ENCODE measurements around the gene TNC. TPM values are rescaled to one million over a fixed set of nuclear protein-coding genes. Genes with fewer than 3 reads are reported as not detected.

The TNC gene
- total RNA-seq, 1 donor from 2014 or later, result not detected

GRCh38 chr9:115058684-115059315 is 59.2 kb downstream of the TNC start:
- DNase-seq (no peak), ATAC-seq (ENCODE audit: low read depth) (no peak)
- POLR2A ChIA-PET, result no interaction called here
- no peaks in the 10 kb centered on the region for H3K36me3 Mint-ChIP-seq (ENCODE audit: low read depth)
- CTCF ChIA-PET, result no interaction called here
- H3K27ac Mint-ChIP-seq, result no peak overlapping the region
- H3K4me3 Mint-ChIP-seq, result no peak overlapping the region
- no peaks in the 10 kb centered on the region for H3K4me1 Mint-ChIP-seq
- no peak for TF ChIP-seq CTCF (IDR thresholded peaks at IDR 0.05)
- H3K27me3 Mint-ChIP-seq, result peaks cover 24% of the 10 kb centered on the region
- intact Hi-C loops (cut with micrococcal nuclease), result no loop called here
- H3K9me3 Mint-ChIP-seq, result no peaks in the 10 kb centered on the region

GRCh38 chr9:115058175-115058574 is 59.8 kb downstream of the TNC start:
- no peaks in the 10 kb centered on the region for H3K9me3 Mint-ChIP-seq
- peaks cover 24% of the 10 kb centered on the region for H3K27me3 Mint-ChIP-seq
- no peak for TF ChIP-seq CTCF (IDR thresholded peaks at IDR 0.05)
- ChIA-PET CTCF (no interaction called here), POLR2A (no interaction called here)
- intact Hi-C loops (cut with micrococcal nuclease), result no loop called here
- no peak overlapping the region for H3K27ac Mint-ChIP-seq
- H3K36me3 Mint-ChIP-seq (ENCODE audit: low read depth), result no peaks in the 10 kb centered on the region
- no peak for ATAC-seq (ENCODE audit: low read depth)
- DNase-seq, result no peak
- H3K4me3 Mint-ChIP-seq, result no peak overlapping the region
- H3K4me1 Mint-ChIP-seq, result no peaks in the 10 kb centered on the region

- no peak overlapping the region for H3K4me3 Mint-ChIP-seq
- ChIA-PET POLR2A (no interaction called here), CTCF (no interaction called here)
- no peaks in the 10 kb centered on the region for H3K4me1 Mint-ChIP-seq
- DNase-seq, result no peak
- no peak for ATAC-seq (ENCODE audit: low read depth)
- H3K9me3 Mint-ChIP-seq, result no peaks in the 10 kb centered on the region
- H3K27ac Mint-ChIP-seq, result no peak overlapping the region
- intact Hi-C loops (cut with micrococcal nuclease), result no loop called here
- no peaks in the 10 kb centered on the region for H3K36me3 Mint-ChIP-seq (ENCODE audit: low read depth)
- no peak for TF ChIP-seq CTCF (IDR thresholded peaks at IDR 0.05)
- peaks cover 27% of the 10 kb centered on the region for H3K27me3 Mint-ChIP-seq
These were observed 60.4 kb downstream of the TNC start for GRCh38 chr9:115057559-115057958.

- no peak for TF ChIP-seq CTCF (IDR thresholded peaks at IDR 0.05)
- H3K4me3 Mint-ChIP-seq, result no peak overlapping the region
- ChIA-PET CTCF (no interaction called here), POLR2A (no interaction called here)
- DNase-seq (no peak), ATAC-seq (ENCODE audit: low read depth) (no peak)
- no peaks in the 10 kb centered on the region for H3K36me3 Mint-ChIP-seq (ENCODE audit: low read depth)
- intact Hi-C loops (cut with micrococcal nuclease), result no loop called here
- H3K4me1 Mint-ChIP-seq, result no peaks in the 10 kb centered on the region
- H3K9me3 Mint-ChIP-seq, result no peaks in the 10 kb centered on the region
- no peak overlapping the region for H3K27ac Mint-ChIP-seq
- H3K27me3 Mint-ChIP-seq, result peaks cover 39% of the 10 kb centered on the region
These were observed 67.9 kb downstream of the TNC start for GRCh38 chr9:115050002-115050490.

- intact Hi-C loops (cut with micrococcal nuclease), result no loop called here
- Mint-ChIP-seq H3K9me3 (no peaks in the 10 kb centered on the region), H3K27me3 (peaks cover 30% of the 10 kb centered on the region), H3K36me3 (ENCODE audit: low read depth) (no peaks in the 10 kb centered on the region), H3K4me3 (no peak overlapping the region), H3K4me1 (peaks cover 3% of the 10 kb centered on the region), H3K27ac (no peak overlapping the region)
- ChIA-PET CTCF (interaction anchor here (0.6 kb wide), 1 partner anchor 325 kb away, joined by 3 read pairs; no protein-coding TSS in a partner anchor), POLR2A (interaction anchor here (0.7 kb wide), 1 partner anchor 9 kb away, joined by 15 read pairs; no protein-coding TSS in a partner anchor)
- TF ChIP-seq CTCF (IDR thresholded peaks at IDR 0.05), result no peak
- ATAC-seq (ENCODE audit: low read depth) (no peak), DNase-seq (no peak)
These were observed 71.1 kb downstream of the TNC start for GRCh38 chr9:115046824-115047223.
